SH-SY5Y (cell line): Measurements from ENCODE around the gene TSEN2.

Experiments used
- GATA2 ChIP-seq: IDR thresholded peaks from 2 replicates; pipeline ENCODE4 v1.6.1; 2011; ENCODE audit warnings: mild to moderate bottlenecking, low read depth, low read length
- GATA3 ChIP-seq: IDR thresholded peaks from 2 replicates; pipeline ENCODE4 v1.6.1; 2011; ENCODE audit warnings: low read depth, mild to moderate bottlenecking, low read length, moderate library complexity

- TF ChIP-seq GATA2 (no peak), GATA3 (no peak)
Observed at GRCh38 chr3:12437861-12438260, 46.4 kb upstream of the TSEN2 start.
